ENCODE measurements around the gene MAPK1.
"Not testable (repeated sequence)": the region's sequence is repeated elsewhere in the genome, so short reads cannot be mapped to it uniquely, and the experiment has no call there.

DNA sequence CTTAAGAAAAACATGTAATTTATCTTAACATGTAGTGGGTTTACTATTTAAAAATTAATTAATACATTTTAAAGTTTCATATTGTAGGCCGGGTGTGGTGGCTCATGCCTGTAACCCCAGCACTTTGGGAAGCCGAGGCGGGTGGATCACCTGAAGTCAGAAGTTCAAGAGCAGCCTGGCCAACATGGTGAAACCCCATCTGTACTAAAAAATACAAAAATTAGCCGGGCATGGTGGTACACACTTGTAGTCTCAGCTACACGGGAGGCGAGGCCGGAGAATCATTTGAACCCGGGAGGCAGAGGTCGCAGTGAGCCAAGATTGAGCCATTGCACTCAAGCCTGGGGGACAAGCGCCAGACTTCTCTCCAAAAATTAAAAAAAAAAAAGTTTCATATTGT, 73.7 kb downstream of the MAPK1 start:
- not testable (repeated sequence) for TF ChIP-seq POLR2AphosphoS5, EP300, POLR2A (IDR thresholded peaks at IDR 0.05)
- TF ChIP-seq, protein P1, sequence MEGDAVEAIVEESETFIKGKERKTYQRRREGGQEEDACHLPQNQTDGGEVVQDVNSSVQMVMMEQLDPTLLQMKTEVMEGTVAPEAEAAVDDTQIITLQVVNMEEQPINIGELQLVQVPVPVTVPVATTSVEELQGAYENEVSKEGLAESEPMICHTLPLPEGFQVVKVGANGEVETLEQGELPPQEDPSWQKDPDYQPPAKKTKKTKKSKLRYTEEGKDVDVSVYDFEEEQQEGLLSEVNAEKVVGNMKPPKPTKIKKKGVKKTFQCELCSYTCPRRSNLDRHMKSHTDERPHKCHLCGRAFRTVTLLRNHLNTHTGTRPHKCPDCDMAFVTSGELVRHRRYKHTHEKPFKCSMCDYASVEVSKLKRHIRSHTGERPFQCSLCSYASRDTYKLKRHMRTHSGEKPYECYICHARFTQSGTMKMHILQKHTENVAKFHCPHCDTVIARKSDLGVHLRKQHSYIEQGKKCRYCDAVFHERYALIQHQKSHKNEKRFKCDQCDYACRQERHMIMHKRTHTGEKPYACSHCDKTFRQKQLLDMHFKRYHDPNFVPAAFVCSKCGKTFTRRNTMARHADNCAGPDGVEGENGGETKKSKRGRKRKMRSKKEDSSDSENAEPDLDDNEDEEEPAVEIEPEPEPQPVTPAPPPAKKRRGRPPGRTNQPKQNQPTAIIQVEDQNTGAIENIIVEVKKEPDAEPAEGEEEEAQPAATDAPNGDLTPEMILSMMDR (IDR thresholded peaks at IDR 0.05): not testable (repeated sequence)
